Stimulated activated CD4-positive, alpha-beta T cell treated with anti-CD3 and anti-CD28 coated beads, TNF-alpha, amount 100 ng/mL, for 4 hours (primary cell): ENCODE measurements around the gene NGLY1.

ENCODE experiments used
- DNase-seq, 3 experiments: peaks; one replicate each; pipeline ENCODE4 v3.0.0-alpha.2; 2020; ENCODE audit warnings: low read depth in 3 of 3

The NGLY1 gene

DNA sequence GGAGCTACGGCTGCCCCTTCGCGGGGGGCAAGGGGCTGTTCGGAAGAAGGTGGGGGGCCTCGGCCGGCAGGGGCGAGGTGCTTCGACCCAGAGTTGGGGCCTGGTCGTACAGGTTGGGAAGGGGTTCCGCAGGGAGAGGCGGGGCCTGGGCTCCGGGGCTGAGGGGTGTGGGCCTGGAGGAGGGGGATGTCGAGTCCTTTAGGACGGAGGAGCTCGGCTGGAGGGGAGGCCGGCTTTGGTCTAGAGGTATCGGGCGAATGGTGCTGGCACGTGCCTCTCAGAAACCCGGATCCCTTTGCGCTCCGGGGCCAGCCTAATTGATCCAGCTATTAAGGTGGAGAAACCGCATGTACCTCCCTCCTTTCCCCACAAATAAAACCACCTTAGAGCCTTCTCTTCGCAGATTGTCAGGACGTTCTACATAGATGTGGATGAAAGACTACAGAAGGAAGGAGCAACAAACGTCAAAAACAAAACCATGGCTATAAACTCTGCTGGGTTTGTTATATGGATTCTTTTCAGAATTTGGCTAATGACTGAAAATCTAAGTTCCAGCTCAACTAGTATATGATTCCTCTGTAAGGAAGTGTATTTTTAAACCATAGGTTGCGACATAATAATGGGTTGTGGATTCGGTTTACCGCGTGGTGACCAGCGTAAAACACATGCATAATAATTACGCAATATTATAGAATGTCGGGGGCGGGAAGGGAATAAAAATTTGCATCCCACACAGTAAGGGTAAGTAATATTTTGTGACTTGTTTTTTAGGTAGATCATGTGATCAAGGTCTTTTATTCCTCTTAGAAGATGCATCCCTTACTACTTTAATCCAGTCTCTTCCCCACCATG is 644 bp upstream of the NGLY1 start:
- DNase-seq: no peak

DNA sequence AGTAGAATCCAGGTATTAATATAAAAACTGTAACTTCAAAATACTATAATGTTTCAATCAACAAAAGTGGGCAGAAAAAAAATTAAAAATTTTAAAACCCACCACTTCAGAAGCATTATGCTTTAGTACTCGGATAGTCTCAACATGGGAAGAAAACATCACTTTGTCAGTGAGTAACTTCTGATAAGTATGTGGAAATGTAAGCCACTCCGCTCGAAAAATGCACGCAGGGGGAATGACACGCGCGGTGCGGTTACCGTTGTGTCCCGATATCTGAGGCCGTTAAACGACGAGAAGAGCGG is 656 bp downstream of the NGLY1 start:
- no peak for DNase-seq

DNA sequence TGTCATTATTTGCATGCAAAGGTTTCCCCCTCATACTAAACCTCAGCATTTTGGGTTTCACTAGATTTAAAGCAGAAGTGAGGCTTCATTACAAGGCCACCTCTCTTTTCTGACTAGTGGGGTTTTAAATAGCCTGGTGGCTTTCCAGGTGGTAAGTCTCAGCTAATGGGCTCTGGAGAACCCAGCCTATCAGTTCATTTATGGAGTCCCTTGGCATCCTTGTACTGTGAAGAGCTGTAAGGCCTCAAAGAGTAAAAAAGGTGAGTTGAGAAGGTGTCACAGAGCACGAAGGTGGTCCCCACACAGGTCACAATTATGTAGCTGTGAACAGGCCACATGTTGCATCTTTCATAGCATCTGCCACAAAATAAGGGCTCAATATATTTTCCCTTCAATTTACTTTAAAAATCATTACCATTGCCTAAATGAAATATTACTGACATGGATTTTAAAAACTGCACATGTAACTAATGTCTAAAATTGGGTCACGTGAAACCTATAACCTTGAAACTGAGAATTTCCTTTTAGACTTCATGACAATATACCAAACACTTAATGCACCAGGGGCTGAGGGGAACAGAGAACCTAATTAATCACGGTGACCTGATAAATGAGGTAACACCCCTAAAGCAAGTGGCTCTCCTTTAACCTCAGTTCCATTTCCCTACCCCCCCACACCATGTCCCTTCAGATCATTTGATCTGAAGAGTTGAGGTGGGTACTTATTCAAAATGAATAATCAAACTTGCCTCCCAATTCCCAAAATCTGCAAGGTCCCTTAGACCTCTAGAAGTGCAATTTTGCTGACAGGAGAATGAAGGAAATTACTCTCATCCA is 1.3 kb downstream of the NGLY1 start:
- DNase-seq: no peak

DNA sequence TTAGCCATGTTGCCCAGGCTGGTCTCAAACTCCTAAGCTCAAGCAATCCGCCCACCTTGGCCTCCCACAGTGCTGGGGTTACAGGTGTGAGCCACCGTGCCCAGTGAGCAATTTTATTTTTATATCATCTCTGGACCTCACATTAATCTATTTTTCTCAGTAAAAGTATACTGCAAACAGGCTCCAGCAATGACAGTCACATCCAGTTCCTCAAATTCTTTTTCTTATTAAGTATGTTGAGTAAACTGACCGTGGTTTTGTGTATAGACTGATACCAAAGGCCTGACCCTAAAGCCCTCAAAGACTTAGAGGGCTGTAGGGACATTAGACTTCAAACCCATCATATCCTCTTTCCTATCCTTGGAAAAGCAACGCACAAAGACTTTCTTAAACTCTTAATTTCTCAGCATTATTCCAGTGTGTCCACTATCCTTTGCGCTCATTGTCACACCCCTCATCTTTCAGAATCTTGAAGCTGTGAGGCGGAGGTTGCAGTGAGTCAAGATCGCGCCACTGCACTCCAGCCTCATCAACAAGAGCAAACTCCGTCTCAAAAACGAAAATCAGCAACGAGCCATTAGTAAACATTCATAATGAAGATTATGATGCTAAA is 2.0 kb downstream of the NGLY1 start:
- DNase-seq: no peak

DNA sequence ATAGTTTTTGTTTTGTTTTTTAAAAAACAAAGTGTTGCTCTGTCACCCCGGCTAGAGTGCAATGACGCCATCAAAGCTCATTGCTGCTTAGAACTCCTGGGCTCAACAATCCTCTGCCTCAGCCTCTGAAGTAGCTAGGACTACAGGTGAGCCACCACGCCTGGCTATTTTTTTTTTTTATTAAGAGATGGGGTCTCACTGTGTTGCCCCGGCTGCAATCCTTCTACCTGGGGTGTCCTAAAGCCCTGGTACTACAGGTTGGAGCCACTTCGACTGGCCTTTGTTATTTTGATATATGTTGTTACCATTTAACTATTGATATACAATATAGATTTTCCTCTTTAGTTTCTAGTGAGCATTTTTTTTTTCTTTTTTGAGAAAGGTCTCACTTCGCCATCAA is 2.6 kb downstream of the NGLY1 start:
- no peak for DNase-seq

DNA sequence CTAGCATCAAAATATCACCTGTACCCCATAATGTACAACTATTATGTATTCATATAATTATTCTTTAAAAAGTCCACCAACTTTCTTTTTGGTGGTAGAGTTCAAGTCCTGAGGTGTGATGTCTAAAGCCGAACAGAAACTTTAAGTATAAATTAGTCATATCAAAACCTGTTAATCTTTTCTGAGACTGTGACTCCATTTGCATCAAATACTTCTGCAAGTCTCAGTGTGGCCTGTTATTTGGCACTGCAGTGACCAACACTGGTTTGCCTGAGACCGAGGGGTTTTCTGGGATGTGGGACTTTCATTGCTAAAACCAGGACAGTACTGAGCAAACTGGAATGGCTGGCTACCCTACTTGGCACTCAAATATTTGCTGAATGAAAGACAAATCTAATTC is 7.3 kb downstream of the NGLY1 start:
- no peak for DNase-seq

DNA sequence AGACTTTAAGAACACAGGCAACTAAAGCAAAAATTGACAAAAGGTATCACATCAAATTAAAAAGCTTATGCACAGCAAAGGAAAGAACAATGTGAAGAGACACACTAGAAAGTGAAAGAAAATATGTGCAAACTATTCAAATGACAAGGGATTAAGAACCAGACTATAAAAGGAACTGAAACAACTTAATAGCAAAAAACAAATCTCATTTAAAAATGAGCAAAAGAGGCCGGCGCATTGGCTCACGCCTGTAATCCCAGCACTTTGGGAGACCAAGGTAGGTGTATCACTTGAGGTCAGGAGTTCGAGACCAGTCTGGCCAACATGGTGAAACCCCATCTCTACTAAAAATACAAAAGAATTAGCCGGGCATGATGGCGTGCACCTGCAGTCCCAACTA is 14.4 kb downstream of the NGLY1 start:
- no peak for DNase-seq

DNA sequence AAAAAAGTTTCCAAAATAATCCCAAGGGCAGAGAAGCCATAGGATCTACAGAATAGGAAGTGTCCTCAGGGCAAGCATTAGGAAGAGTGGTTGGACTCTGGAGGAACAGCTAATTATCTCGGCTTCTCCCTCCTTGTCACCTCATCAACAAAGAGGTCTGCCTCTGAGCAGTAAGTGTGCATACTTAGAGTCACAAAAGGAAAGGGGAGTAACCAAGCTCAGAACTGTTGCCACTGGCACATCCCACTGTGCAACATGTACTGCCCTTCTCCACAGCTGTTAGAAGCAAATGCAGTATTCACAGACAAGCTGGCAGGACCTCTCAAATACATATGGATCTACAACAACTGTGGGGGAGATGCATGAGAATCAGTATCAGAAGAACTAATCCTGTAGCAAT is 31.5 kb downstream of the NGLY1 start:
- no peak for DNase-seq

DNA sequence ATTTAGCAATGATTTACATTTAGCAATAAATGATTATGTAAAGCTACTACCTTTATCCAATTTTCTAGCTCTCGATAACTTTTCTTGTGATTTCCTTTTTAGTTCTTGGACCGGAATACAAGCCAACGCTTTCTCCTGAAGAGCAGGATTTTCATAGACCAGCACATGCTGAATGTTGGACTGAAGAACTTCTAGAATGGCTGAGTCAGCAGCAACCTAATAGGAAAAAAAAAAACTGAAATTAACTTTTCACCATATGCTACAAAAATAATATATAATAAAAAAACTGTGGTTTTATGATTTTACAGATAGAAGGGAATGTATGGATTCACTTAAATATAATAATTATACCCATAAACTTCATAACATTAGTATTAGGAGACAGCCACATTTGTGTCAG is 32.2 kb downstream of the NGLY1 start:
- DNase-seq: no peak

DNA sequence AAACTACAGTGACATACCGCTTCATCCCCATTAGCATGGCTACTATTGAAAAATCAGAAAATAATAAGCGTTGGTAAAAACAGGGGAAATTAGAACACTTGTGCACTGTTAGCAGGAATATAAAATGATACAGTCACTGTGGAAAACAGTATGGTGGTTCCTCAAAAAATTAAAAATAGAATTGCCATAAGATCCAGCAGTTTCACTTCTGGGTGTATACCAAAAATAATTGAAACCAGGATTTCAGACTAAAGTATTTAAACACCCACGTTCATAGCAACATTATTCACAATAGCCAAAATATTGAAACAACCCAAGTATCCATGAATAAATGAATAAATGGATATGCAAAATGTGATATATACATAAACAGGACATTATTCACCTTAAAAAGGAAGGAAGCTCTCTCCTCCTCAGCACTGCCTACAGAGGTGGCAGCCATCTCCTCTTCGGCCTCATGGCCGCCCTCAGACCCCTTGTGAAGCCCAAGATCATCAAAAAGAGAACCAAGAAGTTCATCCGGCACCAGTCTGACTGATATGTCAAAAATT is 34.1 kb downstream of the NGLY1 start:
- no peak for DNase-seq

DNA sequence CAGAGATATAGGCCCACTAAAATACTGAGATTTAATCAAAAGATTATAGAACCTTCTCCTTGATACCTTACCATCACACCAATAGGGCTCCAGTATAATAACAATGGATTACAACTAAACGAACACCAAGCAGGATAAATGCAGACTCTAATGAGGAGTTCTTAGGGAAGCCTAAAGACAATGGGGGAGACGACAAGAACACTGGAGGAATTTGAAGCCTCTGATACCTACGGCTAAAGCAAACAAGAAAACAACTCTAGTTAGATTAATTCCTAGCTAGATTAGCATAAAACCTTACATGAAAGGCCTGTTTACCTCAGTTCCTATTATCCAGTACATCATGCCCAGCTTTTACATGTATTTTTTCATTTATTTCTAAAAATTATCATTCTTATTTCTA is 35.1 kb downstream of the NGLY1 start:
- DNase-seq: no peak

DNA sequence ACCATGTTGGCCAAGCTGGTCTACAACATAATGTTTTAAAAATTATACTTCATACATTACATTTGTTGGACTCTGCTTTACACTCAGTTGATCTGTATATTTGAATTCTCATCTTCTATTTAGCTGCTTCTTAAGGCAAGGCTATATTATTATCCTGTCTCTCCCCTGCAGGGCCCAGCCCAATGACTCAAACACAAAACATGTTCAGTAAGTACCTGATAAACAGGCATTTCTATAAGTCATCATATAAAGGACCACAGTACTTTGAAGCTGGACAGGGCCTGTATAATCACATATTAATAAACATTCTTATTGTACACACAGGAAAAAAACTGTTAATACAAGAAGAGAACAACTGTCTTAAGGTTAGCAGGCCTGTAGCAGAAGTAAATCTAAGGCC is 36.2 kb downstream of the NGLY1 start:
- no peak for DNase-seq

DNA sequence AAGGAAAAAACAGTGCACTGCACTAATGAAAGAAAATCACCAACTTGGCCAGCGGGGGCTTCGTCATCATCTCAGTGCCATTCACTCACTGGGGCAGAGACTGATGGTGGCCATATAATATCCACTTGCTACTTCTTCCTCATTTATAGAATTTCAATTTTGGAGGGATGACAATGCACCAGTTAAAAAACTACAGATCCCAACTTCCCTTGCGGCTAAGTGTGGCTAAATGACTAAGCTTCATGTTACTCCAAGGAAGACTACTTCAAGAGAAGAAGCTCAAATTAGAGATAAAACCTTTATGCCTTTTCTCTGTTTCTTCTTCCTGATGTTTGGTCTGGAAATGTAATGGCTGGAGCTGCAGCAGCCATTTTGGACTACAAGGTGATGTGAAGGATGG is 38.8 kb downstream of the NGLY1 start:
- DNase-seq: no peak

DNA sequence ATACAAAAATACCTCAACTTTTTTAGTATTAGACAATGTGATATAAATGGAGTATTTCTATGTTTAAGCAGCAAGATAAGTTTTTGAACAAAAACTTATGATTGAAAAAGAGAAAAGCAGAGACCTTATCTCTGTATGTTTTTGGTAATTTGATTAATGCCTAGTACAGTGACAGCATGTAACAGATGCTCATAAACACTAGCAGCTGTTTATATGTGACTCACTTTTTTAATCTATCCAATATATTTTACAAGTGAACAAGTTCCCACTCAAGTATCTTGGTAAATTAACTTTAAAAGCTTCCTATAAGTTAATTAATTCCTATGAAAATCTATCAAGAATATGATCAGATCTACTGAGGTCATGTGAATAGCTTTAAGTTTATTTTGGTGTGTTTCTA is 55.1 kb downstream of the NGLY1 start:
- no peak for DNase-seq

DNA sequence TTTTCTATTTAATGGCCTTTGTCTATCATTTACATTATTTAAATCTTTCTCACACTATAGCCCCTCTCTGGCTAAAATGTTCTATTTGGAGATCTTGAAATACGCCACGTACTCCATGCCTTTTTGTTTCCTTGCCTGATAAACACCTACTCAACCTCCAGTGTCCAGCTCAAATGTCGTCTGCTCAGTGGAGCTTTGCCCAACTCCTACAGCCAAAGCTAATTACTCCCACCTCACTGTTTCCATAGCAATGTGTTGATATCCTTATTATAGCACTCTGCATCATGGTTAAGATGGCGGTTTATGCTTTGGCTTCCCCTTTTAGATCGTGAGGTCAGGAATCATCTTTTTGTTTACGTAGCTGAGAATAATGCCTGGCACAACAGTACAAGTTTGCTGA is 55.9 kb downstream of the NGLY1 start:
- no peak for DNase-seq

DNA sequence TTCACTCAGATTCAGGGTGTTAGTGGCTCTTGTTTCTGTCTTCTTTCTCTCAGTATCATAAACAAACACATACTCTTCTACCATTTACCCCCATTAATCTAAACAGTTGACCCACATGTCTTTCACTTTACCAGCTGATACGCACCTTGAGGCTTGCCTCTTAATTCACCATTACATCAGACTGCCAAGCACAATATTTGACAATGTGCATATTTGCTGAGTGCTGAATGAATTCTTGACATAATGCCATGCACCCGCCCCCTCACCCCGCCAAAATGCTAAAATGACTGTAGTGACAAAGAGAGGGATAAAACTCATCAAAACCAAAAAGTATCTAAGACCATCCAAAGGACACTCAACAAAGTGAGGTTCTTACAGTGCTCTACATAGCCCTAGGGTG is 57.4 kb downstream of the NGLY1 start:
- no peak for DNase-seq

DNA sequence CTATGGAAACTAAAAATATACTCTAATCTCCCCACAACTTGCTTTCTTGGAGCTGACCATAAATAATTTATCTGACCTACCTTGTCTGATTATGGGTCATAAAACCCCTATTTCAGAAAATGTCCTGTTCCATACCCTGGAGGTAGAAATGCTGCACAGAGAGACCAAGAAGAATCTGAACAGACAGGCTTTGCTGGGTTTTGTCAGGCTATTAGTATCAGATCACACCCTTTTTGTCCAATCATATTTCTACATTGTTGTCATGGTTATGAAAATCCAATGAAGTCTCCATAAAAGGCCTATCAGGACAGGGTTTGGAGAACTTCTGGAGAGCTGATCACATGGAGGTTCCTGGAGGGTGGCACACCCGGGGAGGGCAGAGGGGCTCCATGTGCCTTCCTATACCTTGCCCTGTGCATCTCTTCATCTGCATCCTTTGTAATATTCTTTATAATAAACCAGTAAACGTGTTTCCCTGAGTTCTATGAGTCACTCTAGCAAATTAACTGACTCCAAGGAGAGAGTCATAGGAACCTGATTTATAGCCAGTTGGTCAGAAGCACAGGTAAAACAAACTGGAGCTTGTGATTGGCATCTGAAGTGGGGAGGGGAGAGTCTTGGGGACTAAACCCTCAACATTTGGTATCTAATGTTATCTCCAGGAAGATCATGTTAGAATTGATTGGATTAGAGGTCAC is 58.1 kb downstream of the NGLY1 start:
- DNase-seq: no peak

DNA sequence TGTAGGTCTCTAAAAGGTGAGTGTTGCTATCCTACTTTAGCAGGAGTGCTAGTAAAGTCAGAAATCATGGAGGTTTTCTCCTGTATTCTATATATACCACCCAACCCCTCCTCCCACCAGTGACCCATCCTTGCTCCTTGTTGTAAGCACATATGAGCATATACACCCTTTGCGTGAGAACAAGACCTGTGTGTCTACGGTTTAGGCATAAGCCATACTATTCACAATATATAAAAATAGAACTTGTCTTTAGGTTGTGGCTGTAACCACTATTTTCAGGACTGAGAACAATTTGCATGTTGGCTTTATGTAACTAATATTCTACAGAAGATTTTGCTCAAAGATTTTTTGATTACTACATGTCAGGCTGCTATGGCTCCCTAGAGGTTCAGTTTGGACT is 59.4 kb downstream of the NGLY1 start:
- DNase-seq: no peak

DNA sequence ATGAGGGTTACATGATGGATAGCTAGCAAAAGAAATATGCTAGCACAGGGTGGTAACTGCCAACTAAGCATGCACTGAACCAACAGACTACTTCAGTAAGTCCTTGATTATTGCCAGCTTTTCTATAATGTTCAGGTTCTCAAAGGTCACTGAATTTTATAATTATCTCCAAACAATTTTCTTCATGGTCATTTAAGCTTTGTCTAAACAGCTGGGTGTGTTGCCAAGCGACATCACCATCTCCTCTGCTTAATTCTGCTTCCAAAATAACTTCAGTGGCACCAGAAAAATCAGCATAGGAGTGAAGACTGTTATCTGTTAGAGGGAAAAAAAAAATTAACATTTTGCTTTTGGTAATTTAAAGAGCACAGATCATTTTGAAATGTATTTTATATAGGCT is 63.9 kb downstream of the NGLY1 start:
- DNase-seq: no peak

DNA sequence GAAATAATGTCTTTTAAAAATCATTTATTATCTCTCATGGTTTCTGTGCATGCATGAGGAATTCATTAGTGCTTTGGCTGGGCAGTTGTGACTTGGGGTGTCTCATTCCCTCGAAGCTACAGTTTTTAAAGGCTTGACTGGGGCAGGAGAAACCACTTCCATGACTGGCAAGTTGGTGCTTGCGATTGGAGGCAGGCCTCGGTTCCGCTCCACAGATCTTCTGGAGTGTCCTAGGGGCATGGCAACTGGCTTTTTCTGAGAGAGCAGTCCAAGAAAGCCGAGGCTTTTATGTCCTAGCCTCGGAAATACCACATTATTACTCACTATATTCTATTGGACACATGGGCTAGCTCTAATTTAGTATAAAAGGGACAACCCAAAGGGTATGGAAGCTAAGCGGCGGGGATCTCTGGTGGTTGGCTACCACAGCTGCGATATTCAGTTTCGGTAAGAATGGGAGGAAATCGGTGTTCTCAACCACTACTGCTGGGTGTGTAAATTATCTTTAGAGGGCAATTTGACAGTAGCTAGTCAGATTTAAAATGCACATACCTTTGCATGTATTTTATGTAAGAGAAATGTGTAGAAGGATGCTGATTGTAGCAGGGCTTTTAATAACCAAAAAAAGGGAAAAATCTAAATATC is 69.8 kb downstream of the NGLY1 start:
- DNase-seq: no peak

DNA sequence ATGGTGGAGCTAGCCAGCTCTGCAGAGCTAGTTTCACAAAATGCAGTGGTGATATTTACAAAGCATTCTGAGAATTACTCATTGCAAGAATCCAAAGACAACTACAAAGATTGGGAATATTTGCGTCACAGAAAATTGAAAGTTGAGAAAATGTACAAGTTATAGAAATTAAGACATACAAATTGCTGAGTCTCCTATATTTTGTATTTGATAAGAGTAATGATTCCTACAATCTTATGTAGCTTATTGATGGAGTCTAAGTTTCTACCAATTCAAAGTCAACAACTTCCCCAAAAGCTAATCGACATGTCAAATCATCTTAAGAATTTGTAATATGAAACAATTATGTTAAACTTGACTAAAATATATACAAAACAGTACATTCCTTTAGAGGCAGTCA is 72.2 kb downstream of the NGLY1 start:
- no peak for DNase-seq

DNA sequence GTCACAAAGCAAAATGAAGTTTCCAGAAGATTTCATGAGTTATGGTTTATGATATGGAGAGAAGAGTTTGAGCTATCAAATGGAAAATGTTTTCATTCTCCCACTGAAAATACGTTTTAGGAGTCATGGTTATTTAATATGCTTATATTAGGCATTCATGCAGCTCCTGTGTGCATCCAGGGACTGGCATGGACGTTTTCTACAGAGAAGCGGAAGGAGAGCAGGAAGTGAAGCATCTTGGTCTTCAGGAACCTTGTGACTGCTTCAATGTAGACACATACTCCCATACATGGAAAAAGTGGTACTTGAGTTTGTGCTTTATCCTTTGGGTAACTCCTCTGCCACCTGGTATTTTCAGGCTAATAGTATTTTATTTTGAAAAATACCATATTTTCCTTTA is 75.2 kb downstream of the NGLY1 start:
- no peak for DNase-seq
